HG03039 (cell line): ENCODE data around the gene MED15.
"Not testable (repeated sequence)": the region's sequence is repeated elsewhere in the genome, so short reads cannot be mapped to it uniquely, and the experiment has no call there.

ENCODE experiments used
- ATAC-seq: cut with Tn5 transposase; IDR thresholded peaks from one replicate; pipeline ENCODE4 v1.9.1; 2021; ENCODE audit warnings: mild to moderate bottlenecking, moderate library complexity; ENCODE audit not compliant: unreplicated experiment

The MED15 gene

GRCh38 chr22:20530368-20531153 lies 23.2 kb downstream of the MED15 start:
- no peak for ATAC-seq

GRCh38 chr22:20531154-20531403 lies 23.7 kb downstream of the MED15 start:
- no peak for ATAC-seq

- no peak for ATAC-seq
These were observed 24.2 kb downstream of the MED15 start for GRCh38 chr22:20531404-20532201.

GRCh38 chr22:20532256-20532993 lies 25.0 kb downstream of the MED15 start:
- no peak for ATAC-seq

GRCh38 chr22:20533095-20533878 lies 25.9 kb downstream of the MED15 start:
- no peak for ATAC-seq

GRCh38 chr22:20533879-20534265 lies 26.5 kb downstream of the MED15 start:
- ATAC-seq = no peak

- no peak for ATAC-seq
These were observed 29.3 kb downstream of the MED15 start for GRCh38 chr22:20536590-20537324.

GRCh38 chr22:20537325-20537756 lies 29.9 kb downstream of the MED15 start:
- no peak for ATAC-seq

- ATAC-seq = no peak
These were observed 30.6 kb downstream of the MED15 start for GRCh38 chr22:20537983-20538382.

GRCh38 chr22:20538875-20539274 lies 31.5 kb downstream of the MED15 start:
- ATAC-seq = not testable (repeated sequence)

GRCh38 chr22:20542055-20542454 lies 34.6 kb downstream of the MED15 start:
- ATAC-seq = no peak

- no peak for ATAC-seq
These were observed 35.3 kb downstream of the MED15 start for GRCh38 chr22:20542736-20543135.

GRCh38 chr22:20545318-20545634 lies 37.9 kb downstream of the MED15 start:
- ATAC-seq = not testable (repeated sequence)

GRCh38 chr22:20545681-20546521 lies 38.5 kb downstream of the MED15 start:
- no peak for ATAC-seq

- ATAC-seq = no peak
These were observed 39.1 kb downstream of the MED15 start for GRCh38 chr22:20546541-20546950.

- no peak for ATAC-seq
These were observed 39.6 kb downstream of the MED15 start for GRCh38 chr22:20547029-20547428.

- ATAC-seq = no peak
These were observed 41.4 kb downstream of the MED15 start for GRCh38 chr22:20548806-20549205.

- no peak for ATAC-seq
These were observed 41.9 kb downstream of the MED15 start for GRCh38 chr22:20549232-20549841.
